Spinal cord (tissue), 10 donors: ENCODE data around the gene HDAC6. TPM values are rescaled to one million over a fixed set of nuclear protein-coding genes. Genes with fewer than 3 reads are reported as not detected.

Source experiments
- DNase-seq, 6 donors: peaks; one replicate each; pipeline versions ENCODE4 v3.0.0 to v3.0.0-alpha.2; 2013 to 2015; ENCODE audit warnings: low spot score in 6 of 6, low read depth in 4 of 6
- H3K27ac ChIP-seq: one replicate; pipeline ENCODE4 v1.5.1; 2013; ENCODE audit warnings: low read depth, low read length, control low read depth
- H3K27me3 ChIP-seq: one replicate; pipeline ENCODE4 v1.6.1; 2013; ENCODE audit warnings: low read length; ENCODE audit not compliant: control insufficient read depth, insufficient read depth
- H3K36me3 ChIP-seq: one replicate; pipeline ENCODE4 v1.6.1; 2013; ENCODE audit warnings: low read length; ENCODE audit not compliant: control insufficient read depth, insufficient read depth
- H3K4me1 ChIP-seq: one replicate; pipeline ENCODE4 v1.6.1; 2013; ENCODE audit warnings: low read length; ENCODE audit not compliant: control insufficient read depth, insufficient read depth
- H3K4me3 ChIP-seq: one replicate; pipeline ENCODE4 v1.5.1; 2013; ENCODE audit warnings: low read depth, low read length, control low read depth
- H3K9me3 ChIP-seq: one replicate; pipeline ENCODE4 v1.6.1; 2013; ENCODE audit warnings: low read length; ENCODE audit not compliant: control insufficient read depth, insufficient read depth
- WGBS: methylation state at CpG from one replicate; pipeline ENCODE4 v1.1.5; 2013; ENCODE audit warnings: missing lambda C conversion rate; ENCODE audit not compliant: insufficient coverage; 5-methylcytosine and 5-hydroxymethylcytosine counted together
- polyA plus RNA-seq, 2 donors: library from polyadenylated mRNA; unstranded; fragments of 120-200 nt; gene quantifications; one replicate each; pipeline ENCODE4 v1.2.1, GENCODE V29; 2013; ENCODE audit not compliant: insufficient read length in 2 of 2
- total RNA-seq, 2 donors: library from RNA; depleted of rRNA in 1 of 2; stranded (reverse); fragments of 120-200 nt in 1 of 2; fragments of >200 nt in 1 of 2; gene quantifications; one replicate each; pipeline versions ENCODE4 v1.2.3 to v1.2.4, GENCODE V29; 2013 to 2014
- donor health status: healthy.

Gene HDAC6
- total and polyA plus RNA-seq, 4 donors = 63.9 to 194 (median 145) TPM

DNA sequence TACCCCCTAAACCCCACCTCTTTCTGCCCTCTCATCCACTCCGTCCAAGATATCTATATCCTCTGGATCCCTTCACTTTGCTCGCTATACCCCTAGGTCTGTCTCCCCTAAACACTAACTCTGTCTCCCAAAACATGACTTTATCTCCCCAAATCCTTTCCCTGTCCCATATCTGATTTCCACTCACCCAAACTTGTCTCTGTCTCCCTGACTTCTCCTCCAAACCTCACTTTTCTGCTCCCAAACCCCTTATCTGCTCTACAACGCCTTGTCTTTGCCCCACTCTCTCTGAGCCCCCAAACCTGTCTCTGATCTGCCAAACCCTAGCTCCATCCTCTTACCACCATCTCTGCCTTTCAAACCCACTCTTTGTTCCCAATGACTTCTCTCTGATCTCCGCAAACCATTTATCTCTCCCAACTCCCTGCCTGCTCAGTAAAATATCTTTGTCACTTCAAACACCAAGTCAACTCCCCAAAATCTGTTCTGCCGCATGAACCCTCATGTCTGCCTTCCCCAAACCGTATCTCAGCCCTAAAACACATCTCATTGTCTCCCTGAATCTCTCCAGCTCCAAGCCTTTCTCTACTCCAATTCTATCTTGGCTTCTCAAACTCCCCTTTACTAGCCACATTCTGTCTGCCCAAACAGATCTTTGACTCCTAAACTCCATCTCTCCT is 14.9 kb upstream of the HDAC6 start:
- no peaks in the 10 kb centered on the region for H3K36me3 ChIP-seq
- no peaks in the 10 kb centered on the region for H3K9me3 ChIP-seq
- no peaks in the 10 kb centered on the region for H3K4me1 ChIP-seq
- H3K27ac ChIP-seq = no peak overlapping the region
- peaks cover 2% of the 10 kb centered on the region for H3K27me3 ChIP-seq
- 56% methylated on average over 6 of the region's 6 CpGs for WGBS
- no peak overlapping the region for H3K4me3 ChIP-seq
- no peak for DNase-seq

DNA sequence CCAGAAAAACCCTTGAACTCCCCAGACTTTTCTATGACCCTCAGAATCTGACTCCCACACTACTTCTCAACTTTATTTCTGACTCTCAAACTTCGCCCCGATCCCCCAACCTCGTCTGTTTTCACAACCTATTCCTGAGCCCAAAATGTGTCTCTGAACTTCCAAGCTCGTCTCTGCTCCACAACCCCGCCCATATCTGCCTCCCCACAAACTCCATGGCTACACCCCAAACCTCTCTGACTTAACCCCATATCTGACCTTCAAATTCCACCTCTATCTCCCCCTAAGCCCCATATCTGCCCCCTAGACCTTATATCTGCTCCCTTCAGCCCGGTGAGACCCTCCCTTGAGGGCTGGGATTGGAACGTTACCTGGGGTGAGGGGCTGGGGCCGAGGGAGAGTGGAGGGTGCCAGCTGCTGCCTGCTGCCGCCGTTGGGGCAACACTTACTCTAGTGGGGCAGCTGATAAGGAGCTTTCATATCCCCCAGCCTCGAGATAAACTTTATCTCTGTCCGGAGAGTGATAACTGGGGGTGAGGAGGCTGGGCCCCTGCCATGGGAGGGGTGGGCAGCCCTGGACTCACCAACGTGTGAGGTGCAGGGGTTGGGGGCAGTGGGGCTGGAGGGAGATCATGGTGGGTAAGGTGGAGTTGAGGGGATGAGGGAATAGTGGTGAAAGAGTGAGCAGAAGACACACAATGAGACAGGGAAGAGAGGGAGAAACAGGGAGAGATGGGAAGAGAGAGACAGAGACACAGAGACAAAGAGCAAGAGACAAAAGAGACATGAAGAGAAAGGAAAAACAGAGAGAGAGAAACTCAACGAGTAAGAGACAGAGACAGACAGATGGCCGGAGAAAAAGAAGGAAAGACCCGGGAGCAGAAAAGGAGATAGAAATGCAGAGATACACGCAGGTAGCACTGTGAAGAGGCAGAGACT is 14.1 kb upstream of the HDAC6 start:
- Histone ChIP-seq H3K4me1 (no peaks in the 10 kb centered on the region), H3K4me3 (no peak overlapping the region), H3K27me3 (peaks cover 2% of the 10 kb centered on the region), H3K36me3 (no peaks in the 10 kb centered on the region), H3K9me3 (no peaks in the 10 kb centered on the region), H3K27ac (no peak overlapping the region)
- DNase-seq = no peak
- 63% methylated on average over 15 of the region's 17 CpGs for WGBS

DNA sequence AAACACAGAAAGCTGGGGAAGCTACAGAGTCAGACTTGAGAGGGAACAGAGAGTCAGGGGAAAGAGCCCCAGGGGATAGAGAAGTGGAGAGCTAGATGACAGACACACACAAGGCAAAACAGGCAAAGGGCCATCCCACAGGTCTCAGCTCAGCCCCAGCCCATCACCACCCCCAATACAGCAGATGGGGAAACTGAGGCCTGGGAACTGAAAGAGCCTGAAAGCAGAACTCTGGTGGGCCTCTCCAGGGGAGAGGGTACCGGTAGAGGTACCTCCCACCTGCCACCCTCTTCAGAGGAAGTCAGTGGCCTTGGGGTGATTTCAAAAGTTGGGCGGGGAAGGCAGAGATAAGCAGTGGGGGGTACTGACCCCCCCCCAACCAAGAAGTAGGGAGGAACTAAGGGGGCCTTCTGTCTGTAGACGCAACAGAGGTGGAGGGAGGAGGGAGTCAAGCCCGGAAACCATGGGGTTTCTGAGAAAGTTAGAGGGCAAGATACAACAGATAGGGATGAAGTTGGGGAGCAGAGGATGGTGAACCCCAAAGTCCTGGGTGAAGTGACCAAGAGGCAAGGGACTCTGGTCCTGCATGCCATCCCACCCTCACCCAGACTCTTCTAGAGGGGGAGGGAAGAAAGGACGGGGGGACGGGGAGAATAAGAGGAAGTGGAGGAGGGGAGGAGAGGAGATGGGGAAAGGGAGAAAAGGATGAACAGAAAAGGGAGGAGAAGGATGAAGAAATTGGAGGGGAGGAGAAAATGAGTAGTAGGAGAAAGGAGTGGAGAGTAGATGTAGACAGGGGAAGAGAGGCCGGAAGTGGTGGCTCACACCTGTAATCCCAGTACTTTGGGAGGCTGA is 12.3 kb upstream of the HDAC6 start:
- Histone ChIP-seq H3K4me3 (no peak overlapping the region), H3K4me1 (no peaks in the 10 kb centered on the region), H3K9me3 (no peaks in the 10 kb centered on the region), H3K27ac (no peak overlapping the region), H3K36me3 (no peaks in the 10 kb centered on the region), H3K27me3 (peaks cover 2% of the 10 kb centered on the region)
- no peak for DNase-seq
- 79% methylated on average over 2 of the region's 7 CpGs for WGBS

GRCh38 chrX:48790477-48790876 is 11.4 kb upstream of the HDAC6 start:
- no peak for DNase-seq
- H3K27me3 ChIP-seq = peaks cover 2% of the 10 kb centered on the region
- H3K36me3 ChIP-seq = no peaks in the 10 kb centered on the region
- no peak overlapping the region for H3K27ac ChIP-seq
- H3K4me1 ChIP-seq = no peaks in the 10 kb centered on the region
- H3K4me3 ChIP-seq = no peak overlapping the region
- 62% methylated on average over 5 of the region's 5 CpGs for WGBS
- H3K9me3 ChIP-seq = no peaks in the 10 kb centered on the region

- H3K36me3 ChIP-seq = no peaks in the 10 kb centered on the region
- H3K4me3 ChIP-seq = no peak overlapping the region
- no peak overlapping the region for H3K27ac ChIP-seq
- H3K9me3 ChIP-seq = no peaks in the 10 kb centered on the region
- H3K4me1 ChIP-seq = no peaks in the 10 kb centered on the region
- H3K27me3 ChIP-seq = peaks cover 2% of the 10 kb centered on the region
- WGBS = 55% methylated on average over 8 of the region's 11 CpGs
- no peak for DNase-seq
Measured at GRCh38 chrX:48791063-48791820, 10.6 kb upstream of the HDAC6 start.

- Histone ChIP-seq H3K36me3 (no peaks in the 10 kb centered on the region), H3K4me3 (no peak overlapping the region), H3K4me1 (no peaks in the 10 kb centered on the region), H3K9me3 (no peaks in the 10 kb centered on the region), H3K27me3 (peaks cover 2% of the 10 kb centered on the region), H3K27ac (no peak overlapping the region)
- 74% methylated on average over 7 of the region's 7 CpGs for WGBS
- no peak for DNase-seq
Measured at GRCh38 chrX:48792219-48792618, 9.6 kb upstream of the HDAC6 start.

DNA sequence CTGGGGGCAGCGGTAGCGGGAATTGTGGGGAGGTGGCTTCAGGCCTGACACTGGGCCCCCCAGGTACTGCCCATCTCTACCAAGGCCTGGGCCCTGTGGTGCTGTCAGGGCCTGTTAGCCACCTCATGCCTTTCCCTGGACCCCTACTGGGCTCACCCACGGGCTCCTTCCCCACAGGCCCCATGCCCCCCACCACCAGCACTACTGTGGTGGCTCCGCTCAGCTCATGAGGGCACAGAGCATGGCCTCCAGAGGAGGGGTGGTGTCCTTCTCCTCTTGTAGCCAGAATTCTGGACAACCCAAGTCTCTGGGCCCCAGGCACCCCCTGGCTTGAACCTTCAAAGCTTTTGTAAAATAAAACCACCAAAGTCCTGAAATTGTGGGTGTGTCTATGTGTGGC is 7.9 kb upstream of the HDAC6 start:
- DNase-seq = no peak
- Histone ChIP-seq H3K4me1 (no peaks in the 10 kb centered on the region), H3K36me3 (no peaks in the 10 kb centered on the region), H3K27ac (no peak overlapping the region), H3K9me3 (no peaks in the 10 kb centered on the region), H3K27me3 (no peaks in the 10 kb centered on the region), H3K4me3 (no peak overlapping the region)
- WGBS = 73% methylated on average over 4 of the region's 4 CpGs

DNA sequence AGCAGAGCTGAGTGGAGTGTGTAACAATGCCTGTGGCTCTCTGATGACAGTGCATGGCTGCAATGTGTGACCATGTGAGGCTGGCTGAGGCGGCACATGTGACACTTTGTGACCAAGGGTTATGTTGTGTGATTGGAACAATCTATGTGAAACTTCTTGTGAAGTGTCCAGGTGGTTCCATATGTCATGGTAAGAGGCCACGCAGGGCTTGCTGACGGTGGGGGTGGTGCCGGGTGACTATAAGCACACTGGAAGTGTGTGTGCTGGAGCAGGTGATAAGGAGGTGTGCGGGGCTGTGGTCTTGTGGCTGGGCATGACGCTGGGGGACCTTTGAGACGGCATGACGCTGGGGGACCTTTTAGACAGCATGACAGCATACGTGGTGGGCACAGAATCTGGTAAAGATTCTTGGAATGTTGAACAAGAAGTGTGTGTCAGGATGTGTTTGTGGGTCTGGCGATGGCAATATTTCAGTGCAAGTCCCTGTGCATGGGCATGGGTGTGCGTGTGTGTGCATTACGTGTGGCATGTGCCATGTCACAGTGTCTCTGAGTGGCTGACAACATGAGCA is 7.4 kb upstream of the HDAC6 start:
- Histone ChIP-seq H3K9me3 (no peaks in the 10 kb centered on the region), H3K27ac (no peak overlapping the region), H3K4me1 (no peaks in the 10 kb centered on the region), H3K36me3 (no peaks in the 10 kb centered on the region), H3K4me3 (no peak overlapping the region), H3K27me3 (no peaks in the 10 kb centered on the region)
- WGBS = 82% methylated on average over 12 of the region's 12 CpGs
- no peak for DNase-seq
